T-helper 1 cell treated with Interleukin-12 subunit alpha and Interleukin-12 subunit beta and Interleukin-4 antibody, amounts not matched to agents 30 ng/mL and 1 ng/mL, for 36 hours (primary cell): Measurements from ENCODE around the gene SEMA3G. TPM values are rescaled to one million over a fixed set of nuclear protein-coding genes. Genes with fewer than 3 reads are reported as not detected.

Experiments used
- total RNA-seq: library from RNA; stranded (reverse); gene quantifications from 2 replicates; pipeline ENCODE4 v1.2.3, GENCODE V29; 2022

Gene SEMA3G
- total RNA-seq, 1 donor from 2014 or later = not detected

Other genes starting within 250 kb of the SEMA3G start
- 78.5 and 81.4 TPM in 2 replicates for gene ALAS1, start 246.9 kb downstream of the SEMA3G start, total RNA-seq
- 0.34 and 0.49 TPM in 2 replicates for gene TLR9, start 219.5 kb downstream of the SEMA3G start, total RNA-seq
- gene TWF2, start 205.9 kb downstream of the SEMA3G start, total RNA-seq = 117 and 132 TPM in 2 replicates
- gene PPM1M, start 199.3 kb downstream of the SEMA3G start, total RNA-seq = 82.2 and 84.9 TPM in 2 replicates
- gene WDR82, start 166.5 kb downstream of the SEMA3G start, total RNA-seq = 127 and 130 TPM in 2 replicates
- 20.8 and 23.1 TPM in 2 replicates for gene GLYCTK, start 157.3 kb downstream of the SEMA3G start, total RNA-seq
- gene DNAH1, start 128.8 kb downstream of the SEMA3G start, total RNA-seq = 27.1 and 30.1 TPM in 2 replicates
- 93.4 and 98.6 TPM in 2 replicates for gene BAP1, start 35.1 kb downstream of the SEMA3G start, total RNA-seq
- gene PHF7, start 34.4 kb downstream of the SEMA3G start, total RNA-seq = 6.8 and 9.9 TPM in 2 replicates
- gene TNNC1, start 8.9 kb upstream of the SEMA3G start, total RNA-seq = 0.74 and 1.3 TPM in 2 replicates
- 81.1 and 84.9 TPM in 2 replicates for gene NISCH, start 10.5 kb upstream of the SEMA3G start, total RNA-seq
- 0.12 and 1.0 TPM in 2 replicates for gene STAB1, start 50.2 kb upstream of the SEMA3G start, total RNA-seq
- 14.3 and 21.6 TPM in 2 replicates for gene NT5DC2, start 88.8 kb upstream of the SEMA3G start, total RNA-seq
- 5.0 and 5.1 TPM in 2 replicates for gene UQCC5, start 91.5 kb upstream of the SEMA3G start, total RNA-seq
- gene PBRM1, start 240.8 kb upstream of the SEMA3G start, total RNA-seq = 88.6 and 91.7 TPM in 2 replicates
- gene GNL3, start 240.9 kb upstream of the SEMA3G start, total RNA-seq = 105 and 113 TPM in 2 replicates